RWPE1 (cell line): ENCODE results near the gene DLST.
"Not testable (repeated sequence)": the region's sequence is repeated elsewhere in the genome, so short reads cannot be mapped to it uniquely, and the experiment has no call there.

ENCODE experiments used
- CTCF ChIA-PET: fragments of 350-600 bp; sonication (Branson Sonifier 250); formaldehyde crosslinking; extraction: SDS; loops from one replicate; lab custom pipeline; 2021; lab: Yijun Ruan, JAX
- POLR2A ChIA-PET: fragments of 400-600 bp; formaldehyde crosslinking; extraction: SDS; loops from one replicate; lab custom pipeline; 2020; ENCODE audit warnings: antibody characterized with exemption; ENCODE audit not compliant: low non-redundant PET; lab: Yijun Ruan, JAX
- DNase-seq: peaks from one replicate; pipeline ENCODE4 v3.0.0; 2012; ENCODE audit warnings: low spot score
- H3K27ac ChIP-seq: fragments of 450-650 bp; 2 replicates; pipeline ENCODE4 v1.5.1; 2017
- CTCF ChIP-seq: fragments of 450-650 bp; conservative IDR thresholded peaks from 2 replicates; pipeline ENCODE4 v1.5.1; 2017; ENCODE audit warnings: low read depth, mild to moderate bottlenecking

Gene DLST

GRCh38 chr14:74921053-74921620, 39.4 kb downstream of the DLST start:
- ChIA-PET CTCF (interaction anchor here (0.5 to 1.2 kb wide), 5 partner anchors 9 to 169 kb away, joined by 3 to 6 read pairs (median 3); no protein-coding TSS in a partner anchor), POLR2A (no interaction called here)
- no peak for TF ChIP-seq CTCF
- no peak for DNase-seq
- no peak overlapping the region for H3K27ac ChIP-seq

GRCh38 chr14:74921987-74922751, 40.5 kb downstream of the DLST start:
- TF ChIP-seq CTCF: no peak
- no peak for DNase-seq
- no peak overlapping the region for H3K27ac ChIP-seq
- POLR2A ChIA-PET: no interaction called here
- CTCF ChIA-PET: interaction anchor here (0.6 to 1.0 kb wide), 4 partner anchors 17 to 178 kb away, joined by 3 to 4 read pairs (median 3); no protein-coding TSS in a partner anchor

GRCh38 chr14:74922752-74923401, 41.2 kb downstream of the DLST start, which contains the start of gene RPS6KL1:
Gene RPS6KL1, minus strand, starts transcription at chr14:74923260. Its CDS starts 1,719 bp downstream, at chr14:74921541.
- TF ChIP-seq CTCF: no peak
- CTCF ChIA-PET: interaction anchor here (0.8 kb wide), 1 partner anchor 18 kb away, joined by 3 read pairs; no protein-coding TSS in a partner anchor
- POLR2A ChIA-PET: no interaction called here
- peak; percentile 97 for DNase-seq
- H3K27ac ChIP-seq: no peak within 1 kb of the TSS

DNA sequence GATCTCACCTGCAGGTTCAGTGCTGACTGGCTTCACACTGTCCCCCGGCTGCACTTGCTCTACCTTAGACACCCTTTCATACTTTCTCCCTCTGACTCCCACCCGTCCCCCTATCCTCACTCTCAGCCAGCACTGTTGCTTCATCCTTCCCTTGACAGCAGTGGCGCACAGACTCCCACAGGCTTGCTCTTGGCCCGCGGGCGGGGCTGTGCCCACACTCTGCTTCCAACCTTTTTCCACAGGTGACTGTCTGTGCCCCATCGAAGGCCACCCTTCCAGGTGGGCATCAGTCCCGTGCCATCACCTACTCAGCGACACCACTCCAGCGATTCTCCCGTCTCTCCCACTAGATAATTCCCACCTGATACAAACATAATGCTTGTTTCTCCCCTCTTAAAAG, 42.3 kb downstream of the DLST start:
- ChIA-PET POLR2A (no interaction called here), CTCF (no interaction called here)
- H3K27ac ChIP-seq: no peak overlapping the region
- TF ChIP-seq CTCF: no peak
- no peak for DNase-seq

GRCh38 chr14:74927225-74927624, 45.5 kb downstream of the DLST start:
- no peak for TF ChIP-seq CTCF
- no peak overlapping the region for H3K27ac ChIP-seq
- DNase-seq: no peak
- POLR2A ChIA-PET: no interaction called here
- CTCF ChIA-PET: no interaction called here

DNA sequence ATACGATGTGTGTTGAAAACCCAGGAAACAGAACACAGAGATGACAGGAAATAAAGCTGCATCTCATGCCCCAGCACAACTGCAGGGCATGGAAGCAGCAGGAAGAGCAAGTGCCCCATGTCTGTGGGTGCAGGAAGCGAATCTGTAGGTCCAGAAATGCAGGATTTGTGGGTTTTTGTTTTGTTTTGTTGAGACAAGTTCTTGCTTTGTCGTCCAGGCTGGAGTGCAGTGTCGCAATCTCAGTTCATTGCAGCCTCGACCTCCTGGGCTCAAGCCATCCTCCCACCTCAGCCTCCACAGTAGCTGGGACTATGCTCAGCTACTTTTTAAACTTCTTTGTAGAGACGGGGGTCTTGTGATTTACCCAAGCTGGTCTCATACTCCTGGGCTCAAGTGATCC, 47.5 kb downstream of the DLST start:
- ChIA-PET CTCF (interaction anchor here (0.6 kb wide), 1 partner anchor 59 kb away, joined by 5 read pairs; no protein-coding TSS in a partner anchor), POLR2A (no interaction called here)
- DNase-seq: no peak
- no peak overlapping the region for H3K27ac ChIP-seq
- TF ChIP-seq CTCF: no peak

DNA sequence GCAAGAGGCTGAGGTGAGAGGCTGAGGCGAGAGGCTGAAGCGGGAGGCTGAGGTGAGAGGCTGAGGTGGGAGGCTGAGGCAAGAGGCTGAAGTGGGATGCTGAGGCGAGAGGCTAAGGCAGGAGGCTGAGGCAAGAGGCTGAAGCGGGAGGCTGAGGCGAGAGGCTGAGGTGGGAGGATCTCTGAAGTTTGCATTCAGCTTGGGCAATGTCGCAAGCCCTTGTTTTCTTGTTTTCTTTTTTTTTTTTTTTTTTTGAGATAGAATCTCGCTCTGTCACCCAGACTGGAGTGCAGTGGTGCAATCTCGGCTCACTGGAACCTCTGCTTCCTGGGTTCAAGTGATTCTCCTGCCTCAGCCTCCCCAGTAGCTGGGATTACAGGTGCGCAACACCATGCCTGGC, 50.0 kb downstream of the DLST start:
- DNase-seq, POLR2A ChIA-PET, H3K27ac ChIP-seq: not testable (repeated sequence)
- CTCF ChIA-PET: interaction anchor here (0.6 to 0.7 kb wide), 2 partner anchors 60 to 226 kb away, joined by 4 read pairs; no protein-coding TSS in a partner anchor
